NCI-H1105 (cell line): Measurements from ENCODE around the gene LNPEP.

Source experiments
- DNase-seq: peaks from one replicate; lab custom pipeline; 2025; lab: John Stamatoyannopoulos, UW

Gene LNPEP

GRCh38 chr5:96961053-96961452 lies 25.2 kb downstream of the LNPEP start:
- DNase-seq: no peak

DNA sequence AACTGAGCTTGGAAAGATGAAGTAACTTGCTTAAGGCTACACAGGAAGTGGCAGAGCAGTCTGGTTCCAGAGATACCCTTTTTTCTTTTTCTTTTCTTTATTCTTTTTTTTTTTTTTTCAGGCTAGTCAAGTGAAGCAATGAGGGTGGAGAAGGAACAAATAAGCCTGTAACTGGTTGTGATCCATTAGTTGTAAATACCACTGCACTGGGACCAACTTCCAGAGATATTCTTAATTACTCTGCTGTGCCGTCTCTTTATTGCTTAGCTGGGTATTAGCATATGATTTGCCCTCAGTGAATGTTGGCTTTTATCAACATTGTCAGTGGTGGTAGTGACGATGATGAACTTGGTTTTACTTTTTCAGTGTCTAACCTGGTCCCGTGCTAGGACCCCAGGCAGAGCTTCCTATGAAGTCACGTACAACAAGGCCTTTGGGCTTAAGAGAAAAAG lies 26.7 kb downstream of the LNPEP start:
- no peak for DNase-seq

DNA sequence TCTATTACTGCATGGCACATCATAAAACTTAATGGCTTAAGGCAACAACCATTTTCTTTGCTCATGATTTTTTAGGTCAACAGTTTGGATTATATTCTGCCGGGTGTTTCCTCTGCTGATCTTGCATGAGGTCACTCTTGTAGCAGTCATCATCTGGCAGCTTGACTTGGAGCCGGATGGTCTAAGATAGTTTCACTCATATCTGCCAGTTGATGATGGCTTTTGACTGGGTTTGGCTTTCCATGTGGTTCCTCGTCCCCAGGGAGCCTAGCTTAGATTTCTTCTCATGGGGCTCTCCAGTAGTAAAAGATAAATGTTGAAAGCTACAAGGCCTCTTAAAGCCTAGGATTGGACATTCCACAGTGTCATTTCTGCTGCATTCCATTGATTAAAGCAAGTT lies 27.4 kb downstream of the LNPEP start:
- no peak for DNase-seq

GRCh38 chr5:96966801-96967200 lies 30.9 kb downstream of the LNPEP start:
- no peak for DNase-seq

- no peak for DNase-seq
Observed at GRCh38 chr5:96967400-96967799, 31.5 kb downstream of the LNPEP start.

GRCh38 chr5:96968074-96968473 lies 32.2 kb downstream of the LNPEP start:
- DNase-seq: no peak

GRCh38 chr5:96968614-96969013 lies 32.7 kb downstream of the LNPEP start:
- DNase-seq: no peak

- DNase-seq: no peak
Observed at GRCh38 chr5:96969366-96969765, 33.5 kb downstream of the LNPEP start.

GRCh38 chr5:96972599-96973334 lies 36.9 kb downstream of the LNPEP start:
- DNase-seq: no peak

DNA sequence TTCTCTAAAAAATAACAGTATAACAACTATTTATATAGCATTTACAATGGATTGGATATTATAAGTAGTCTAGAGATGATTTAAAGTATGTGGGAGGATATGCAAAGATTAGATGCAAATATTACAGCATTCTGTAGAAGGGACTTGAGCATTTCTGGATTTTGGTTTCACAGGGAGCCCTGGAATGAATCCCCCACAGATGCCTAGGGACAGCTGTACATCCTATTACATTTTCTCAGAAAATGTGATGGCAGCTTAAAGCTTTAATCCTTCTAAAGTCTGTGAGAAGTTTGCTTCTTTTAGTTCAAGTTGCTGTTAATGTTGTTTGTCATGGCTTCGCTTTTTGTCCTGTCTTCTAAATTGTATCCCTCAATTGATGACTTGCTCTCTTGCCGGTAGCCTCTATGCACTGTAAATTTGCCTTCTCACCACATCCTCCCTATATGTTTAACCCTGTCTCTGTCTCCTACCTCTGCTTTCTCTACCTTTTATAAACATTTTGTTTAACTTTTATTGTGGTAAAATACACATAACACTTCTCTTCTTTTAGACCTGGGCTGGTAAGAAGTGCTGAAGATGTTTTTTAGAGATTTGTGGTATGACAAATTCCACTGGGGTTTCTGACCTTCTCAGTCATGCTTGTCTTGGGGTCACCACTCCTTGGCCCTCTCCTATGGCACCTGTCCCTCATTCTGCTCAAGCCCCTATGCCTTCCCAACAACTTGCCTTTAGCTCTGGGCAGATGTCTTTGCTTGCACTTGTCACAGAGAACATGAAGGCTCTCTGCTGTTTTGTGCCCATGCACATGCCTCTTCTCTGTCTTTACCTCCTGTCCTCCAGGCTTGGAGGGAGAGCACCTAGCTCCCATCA lies 37.9 kb downstream of the LNPEP start:
- no peak for DNase-seq

DNA sequence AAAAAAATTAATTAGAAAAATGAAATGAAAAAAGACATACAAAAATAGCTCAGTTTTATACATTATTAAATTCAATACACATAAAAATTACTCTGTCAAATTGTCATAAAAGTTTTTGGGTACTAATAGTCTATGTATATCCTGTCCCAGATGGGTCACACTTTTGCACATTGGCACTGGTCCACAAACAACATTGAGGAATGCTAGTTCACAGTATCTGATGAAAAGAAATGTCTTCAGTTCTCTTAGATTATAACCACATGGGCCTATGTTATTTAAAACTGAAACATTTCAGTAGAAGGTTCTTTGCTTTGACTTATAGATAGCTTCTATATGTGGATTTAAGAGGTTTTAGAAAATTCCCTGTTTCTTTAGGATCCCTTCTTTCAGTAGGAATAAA lies 39.8 kb downstream of the LNPEP start:
- DNase-seq: no peak

DNA sequence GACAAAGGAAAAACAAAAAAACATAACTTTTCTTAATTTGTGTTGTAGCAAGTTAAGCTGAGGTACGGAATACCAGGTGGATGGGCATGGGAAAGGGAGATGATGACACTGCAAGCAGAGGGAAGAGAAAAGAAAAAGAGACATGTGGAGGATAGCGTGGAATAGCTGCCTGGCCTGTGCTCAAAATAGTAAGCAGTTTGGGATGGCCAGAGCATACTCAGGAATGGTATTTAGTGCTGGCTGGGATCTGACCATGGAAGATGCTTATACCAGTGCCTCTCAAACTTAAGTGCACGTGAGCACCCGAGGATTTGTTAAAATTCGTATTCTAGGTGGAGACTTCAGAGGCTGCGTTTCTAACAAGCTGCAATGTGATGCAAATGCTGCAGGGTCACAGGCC lies 41.3 kb downstream of the LNPEP start:
- DNase-seq: no peak

DNA sequence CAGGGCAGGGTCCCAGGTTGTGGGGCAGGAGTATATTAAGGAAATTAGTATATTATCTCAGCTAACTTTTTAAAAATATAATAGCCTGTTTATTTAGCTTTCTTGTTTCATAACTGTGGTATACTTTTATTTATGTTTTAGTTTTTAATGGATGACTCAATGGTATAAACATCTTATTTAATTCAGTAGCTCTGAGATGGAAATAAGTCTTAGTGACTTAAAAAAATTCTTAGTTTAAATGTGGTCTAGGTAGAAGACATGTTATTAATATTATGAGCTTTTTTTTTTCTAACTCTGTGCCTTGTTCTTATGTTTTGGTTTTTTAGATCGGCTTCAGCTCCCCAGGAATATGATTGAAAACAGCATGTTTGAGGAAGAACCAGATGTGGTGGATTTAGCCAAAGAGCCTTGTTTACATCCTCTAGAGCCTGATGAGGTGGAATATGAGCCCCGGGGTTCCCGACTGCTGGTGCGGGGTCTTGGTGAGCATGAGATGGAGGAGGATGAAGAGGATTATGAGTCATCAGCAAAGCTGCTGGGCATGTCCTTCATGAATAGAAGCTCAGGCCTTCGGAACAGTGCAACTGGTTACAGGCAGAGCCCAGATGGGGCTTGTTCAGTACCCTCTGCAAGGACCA lies 43.1 kb downstream of the LNPEP start:
- no peak for DNase-seq

DNA sequence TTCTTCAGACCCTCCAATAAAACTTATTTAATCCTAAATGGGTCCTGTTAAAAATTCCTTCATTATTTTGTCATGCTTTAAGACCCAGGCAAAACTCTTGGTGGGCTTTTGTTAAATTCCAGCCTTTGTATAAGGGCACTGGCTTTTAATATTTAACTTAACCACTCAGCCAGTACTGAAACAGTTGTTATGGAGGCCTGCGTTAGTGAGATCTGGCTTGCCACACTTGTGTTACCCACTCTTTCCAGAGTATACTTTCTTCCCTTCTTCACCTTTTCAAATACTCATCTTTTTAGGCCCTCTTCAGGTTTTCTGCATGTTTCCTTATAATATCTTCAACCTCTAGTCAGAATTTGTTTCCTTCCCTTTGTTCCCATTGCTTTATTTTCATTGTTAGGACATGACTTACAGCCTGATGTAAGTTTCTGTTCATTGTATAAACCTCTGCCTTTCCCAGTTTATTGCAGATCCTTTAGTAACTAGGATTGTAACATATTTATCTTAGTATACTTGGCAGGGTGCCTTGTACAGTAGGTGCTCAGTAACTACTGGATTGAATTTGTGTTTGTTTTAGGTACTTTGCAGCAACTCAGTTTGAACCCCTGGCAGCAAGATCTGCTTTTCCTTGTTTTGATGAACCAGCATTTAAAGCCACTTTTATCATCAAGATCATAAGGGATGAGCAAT lies 48.8 kb downstream of the LNPEP start:
- DNase-seq: no peak

GRCh38 chr5:96986450-96986849 lies 50.6 kb downstream of the LNPEP start:
- no peak for DNase-seq

GRCh38 chr5:96990102-96990501 lies 54.2 kb downstream of the LNPEP start:
- no peak for DNase-seq

GRCh38 chr5:96991708-96992107 lies 55.8 kb downstream of the LNPEP start:
- DNase-seq: no peak

DNA sequence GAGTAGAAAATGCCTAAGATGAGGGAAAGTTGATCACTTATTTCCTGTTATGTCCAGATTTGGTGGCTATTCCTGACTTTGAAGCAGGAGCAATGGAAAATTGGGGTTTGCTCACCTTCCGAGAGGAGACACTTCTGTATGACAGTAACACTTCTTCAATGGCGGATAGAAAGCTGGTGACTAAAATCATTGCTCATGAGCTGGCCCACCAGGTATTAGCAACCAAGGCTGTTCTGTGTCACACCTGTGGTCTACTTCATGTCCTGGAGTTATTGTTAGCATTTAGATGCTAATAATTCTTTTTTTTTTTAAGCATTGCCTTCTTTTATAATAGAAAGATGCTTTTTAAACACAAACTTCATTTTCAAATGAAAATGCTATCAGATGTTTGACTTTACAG lies 57.9 kb downstream of the LNPEP start:
- no peak for DNase-seq

DNA sequence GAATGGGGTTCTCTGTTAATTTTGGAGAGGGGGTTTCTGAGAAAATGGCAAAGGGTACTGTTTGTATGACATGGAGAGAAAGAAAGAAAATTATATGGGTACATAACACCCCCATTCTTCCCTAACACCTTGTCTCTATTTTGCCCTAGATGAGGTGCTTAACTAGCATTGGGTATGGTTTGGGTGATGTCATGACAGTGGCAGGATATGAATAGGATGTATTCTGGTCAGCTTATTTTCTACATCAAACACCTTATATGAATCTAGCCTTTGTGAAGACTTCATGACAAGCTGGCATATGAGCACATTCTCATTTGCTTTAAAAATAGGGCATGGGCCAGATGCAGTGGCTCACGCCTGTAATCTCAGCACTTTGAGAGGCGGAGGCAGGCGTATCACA lies 58.6 kb downstream of the LNPEP start:
- DNase-seq: no peak

DNA sequence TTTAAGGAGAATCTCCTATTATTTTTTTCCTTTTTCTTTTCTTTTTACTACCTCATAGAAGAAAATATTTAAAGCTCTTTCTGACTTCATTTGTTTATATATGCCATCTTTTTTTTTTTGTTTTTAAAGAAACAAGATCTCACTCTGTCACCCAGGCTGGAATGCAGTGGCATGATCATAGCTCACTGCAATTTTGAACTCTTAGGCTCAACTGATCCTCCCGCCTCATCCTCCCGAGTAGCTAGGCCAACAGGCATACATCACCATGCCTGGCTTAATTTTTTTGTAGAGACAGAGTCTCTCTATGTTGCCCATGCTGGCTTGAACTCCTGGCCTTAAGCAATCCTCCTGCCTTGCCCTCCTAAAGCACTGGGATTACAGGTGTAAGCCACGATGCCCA lies 59.5 kb downstream of the LNPEP start:
- DNase-seq: no peak

DNA sequence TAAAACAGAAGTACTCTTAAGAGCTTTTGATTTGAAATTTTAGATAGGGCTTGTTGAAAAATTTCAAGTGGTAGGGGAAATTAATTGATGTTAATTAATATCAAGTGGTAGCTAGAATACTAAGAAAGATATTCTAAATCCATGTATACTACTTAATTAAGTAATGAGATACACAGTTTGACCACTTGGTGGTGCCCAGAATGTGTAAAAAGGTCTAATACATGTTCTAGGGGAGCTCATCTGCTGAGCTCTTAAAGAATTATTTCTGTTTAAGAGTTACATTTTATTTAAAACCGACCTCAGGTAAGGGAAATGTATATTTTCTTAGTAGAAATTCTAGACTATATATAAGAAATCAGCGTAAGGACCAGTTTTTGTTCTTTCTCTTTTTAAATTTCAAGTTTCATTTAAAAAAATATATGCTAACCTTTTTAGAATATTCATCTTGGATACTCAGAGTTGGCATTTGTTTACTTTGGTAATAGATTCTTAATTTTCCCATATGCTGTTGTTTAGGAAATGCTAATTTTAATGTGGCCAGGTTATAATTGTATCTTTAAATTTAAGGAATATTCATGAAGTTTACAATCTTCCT lies 61.5 kb downstream of the LNPEP start:
- no peak for DNase-seq

GRCh38 chr5:96999856-97000255 lies 64.0 kb downstream of the LNPEP start:
- DNase-seq: no peak
